GM12801 (cell line): Measurements from ENCODE around the gene NOL9.

ENCODE experiments used
- TF ChIP-seq, protein P1 (sequence below): IDR thresholded peaks from one replicate; pipeline ENCODE4 v1.5.1; 2011; ENCODE audit warnings: control low read depth; ENCODE audit not compliant: insufficient read length; ENCODE audit errors: extremely low read depth

Gene NOL9

DNA sequence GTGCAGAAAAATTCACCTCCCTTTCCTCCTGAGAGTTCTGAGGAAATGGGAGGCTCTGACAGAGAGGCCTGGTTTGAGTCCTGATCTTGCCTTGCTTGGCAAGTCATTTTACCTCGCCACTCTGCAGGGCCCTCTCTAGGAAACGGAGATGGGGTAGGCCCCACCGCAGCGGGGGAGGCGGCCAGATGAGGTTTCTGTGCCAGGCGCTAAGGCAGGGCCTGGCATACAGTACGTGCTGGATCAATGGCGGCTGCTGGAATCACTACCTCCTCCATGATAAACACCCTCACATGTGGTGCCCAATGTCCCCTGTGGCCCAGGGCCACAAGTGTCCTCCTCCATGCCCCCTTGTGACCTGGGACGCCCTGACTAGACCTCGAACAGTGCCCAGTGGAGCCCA lies 62.3 kb downstream of the NOL9 start:
- TF ChIP-seq, protein P1, sequence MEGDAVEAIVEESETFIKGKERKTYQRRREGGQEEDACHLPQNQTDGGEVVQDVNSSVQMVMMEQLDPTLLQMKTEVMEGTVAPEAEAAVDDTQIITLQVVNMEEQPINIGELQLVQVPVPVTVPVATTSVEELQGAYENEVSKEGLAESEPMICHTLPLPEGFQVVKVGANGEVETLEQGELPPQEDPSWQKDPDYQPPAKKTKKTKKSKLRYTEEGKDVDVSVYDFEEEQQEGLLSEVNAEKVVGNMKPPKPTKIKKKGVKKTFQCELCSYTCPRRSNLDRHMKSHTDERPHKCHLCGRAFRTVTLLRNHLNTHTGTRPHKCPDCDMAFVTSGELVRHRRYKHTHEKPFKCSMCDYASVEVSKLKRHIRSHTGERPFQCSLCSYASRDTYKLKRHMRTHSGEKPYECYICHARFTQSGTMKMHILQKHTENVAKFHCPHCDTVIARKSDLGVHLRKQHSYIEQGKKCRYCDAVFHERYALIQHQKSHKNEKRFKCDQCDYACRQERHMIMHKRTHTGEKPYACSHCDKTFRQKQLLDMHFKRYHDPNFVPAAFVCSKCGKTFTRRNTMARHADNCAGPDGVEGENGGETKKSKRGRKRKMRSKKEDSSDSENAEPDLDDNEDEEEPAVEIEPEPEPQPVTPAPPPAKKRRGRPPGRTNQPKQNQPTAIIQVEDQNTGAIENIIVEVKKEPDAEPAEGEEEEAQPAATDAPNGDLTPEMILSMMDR = no peak

GRCh38 chr1:6491480-6491962 lies 62.8 kb downstream of the NOL9 start, which contains the start of gene PLEKHG5:
PLEKHG5 (minus strand) TSS chr1:6491667; CDS start chr1:6477571, 14,096 bp downstream.
- TF ChIP-seq, protein P1 = no peak

GRCh38 chr1:6491081-6491449 lies 63.2 kb downstream of the NOL9 start:
- TF ChIP-seq, protein P1 = no peak

GRCh38 chr1:6490181-6491080 lies 63.9 kb downstream of the NOL9 start:
- TF ChIP-seq, protein P1 = no peak

DNA sequence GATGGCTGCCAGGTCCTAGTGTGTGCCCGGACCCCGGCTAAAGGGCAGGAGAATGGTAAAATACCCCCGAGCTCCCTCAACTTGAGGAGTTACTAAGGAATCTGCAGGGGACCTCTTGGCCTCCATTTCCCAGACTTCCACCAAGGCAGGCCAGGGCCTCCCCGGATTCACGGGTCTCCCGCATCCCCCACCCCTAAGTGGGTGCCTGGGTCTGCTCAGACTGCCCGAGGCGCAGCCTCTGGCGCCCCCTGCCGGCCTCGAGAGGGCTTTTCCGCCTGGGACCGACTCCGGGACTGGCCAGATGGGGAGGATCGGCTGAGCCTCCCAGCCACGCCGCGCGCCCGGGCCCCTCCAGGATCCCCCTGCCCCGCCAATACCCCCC lies 64.5 kb downstream of the NOL9 start:
- TF ChIP-seq, protein P1 = no peak

DNA sequence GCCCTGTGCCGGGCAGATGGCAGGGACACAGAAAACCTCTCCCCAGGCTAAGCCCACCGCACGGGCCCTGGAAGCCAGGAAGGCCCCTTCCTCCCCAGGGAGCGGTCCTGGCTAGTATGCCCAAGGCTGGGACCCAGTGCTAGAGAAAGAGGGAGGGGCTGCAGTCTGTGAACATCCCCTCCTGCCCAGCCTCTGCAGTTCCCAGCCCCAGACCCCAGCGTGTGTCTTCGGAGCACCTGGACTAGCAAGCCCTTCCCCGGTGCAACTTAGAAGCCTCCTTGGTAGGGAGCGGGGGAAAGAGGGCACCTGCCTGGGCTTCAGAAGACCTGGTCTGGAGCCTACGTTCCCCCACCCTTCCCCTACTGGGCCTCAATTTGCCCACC lies 64.9 kb downstream of the NOL9 start:
- TF ChIP-seq, protein P1 = no peak

DNA sequence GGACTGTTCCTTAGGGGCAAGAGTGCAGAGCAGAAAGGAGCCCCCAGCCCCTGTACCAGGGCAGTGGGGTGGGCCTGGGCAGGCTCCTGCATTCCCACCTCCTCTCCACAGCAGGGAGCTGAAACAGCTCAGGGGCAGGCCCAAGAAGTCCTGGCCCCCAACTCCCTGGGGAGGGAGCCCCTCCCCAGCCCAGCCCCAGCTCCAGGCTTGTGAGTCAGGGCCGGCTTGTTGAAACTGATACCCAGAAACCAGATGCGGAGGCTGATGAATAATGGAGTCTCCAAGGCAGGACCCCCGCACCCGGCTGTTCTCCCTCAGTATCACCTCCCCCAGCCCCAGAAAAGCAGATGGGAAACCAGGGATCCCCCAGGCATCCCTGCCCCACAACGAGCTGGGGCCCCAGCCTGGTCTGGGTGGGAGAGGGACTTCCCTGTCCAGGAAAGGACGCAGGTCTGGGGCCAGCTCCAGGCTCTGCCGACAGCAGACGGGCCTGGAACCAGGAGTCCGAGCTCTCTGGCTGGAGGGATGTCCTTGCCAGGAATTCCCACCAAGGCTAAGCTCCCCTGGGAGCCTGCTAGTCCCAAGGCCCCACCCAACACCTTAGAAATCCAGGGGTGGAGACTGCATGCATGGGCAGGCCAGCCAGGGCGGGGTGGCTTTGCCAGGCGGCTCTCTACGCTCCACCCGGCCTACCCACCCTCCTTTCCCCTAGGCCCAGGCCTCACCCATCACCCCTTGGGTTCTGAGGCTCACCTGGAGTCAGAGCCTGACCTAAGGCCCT lies 65.5 kb downstream of the NOL9 start:
- TF ChIP-seq, protein P1 = no peak
